Panc1 (cell line): ENCODE data around the gene PCDH20. TPM values are rescaled to one million over a fixed set of nuclear protein-coding genes. Genes with fewer than 3 reads are reported as not detected.

Experiments
- ATAC-seq: fragments of 200-7000 bp; cut with Tn5 transposase; 2 replicates; pipeline ENCODE4 v1.9.1; 2020; ENCODE audit warnings: mild to moderate bottlenecking, moderate library complexity
- BruUV-seq: library from RNA; stranded (reverse); fragments of 400-500 nt; replicated peaks from 2 replicates; lab custom pipeline; 2021; lab: Mats Ljungman, UMichigan
- CTCF ChIA-PET: fragments of 300-600 bp; sonication (Branson Sonifier 250); formaldehyde crosslinking; loops from one replicate; lab custom pipeline; 2022; ENCODE audit warnings: antibody characterized with exemption; lab: Charles Lee
- POLR2A ChIA-PET: fragments of 300-600 bp; sonication (Branson Sonifier 250); formaldehyde crosslinking; loops from one replicate; lab custom pipeline; 2022; ENCODE audit warnings: antibody characterized with exemption; lab: Charles Lee
- DNase-seq: peaks from one replicate; pipeline ENCODE4 v3.0.0-alpha.2; 2010; ENCODE audit warnings: low read depth, low spot score
- H3K27ac ChIP-seq: 2 replicates; pipeline ENCODE4 v1.5.1; 2011; ENCODE audit warnings: mild to moderate bottlenecking, low read length, inconsistent platforms
- H3K27me3 ChIP-seq: fragments of 200-500 bp; sonication (Bioruptor generic); 2 replicates; pipeline ENCODE4 v1.6.0; 2014; ENCODE audit warnings: low read length, inconsistent platforms; ENCODE audit not compliant: control insufficient read depth, insufficient read depth
- H3K36me3 ChIP-seq: fragments of 200-500 bp; sonication (Bioruptor generic); 2 replicates; pipeline ENCODE4 v1.5.1; 2014; ENCODE audit warnings: inconsistent platforms, mild to moderate bottlenecking, low read length, moderate library complexity; ENCODE audit not compliant: control insufficient read depth, insufficient read depth
- H3K4me1 ChIP-seq: 2 replicates; pipeline ENCODE4 v1.5.1; 2011; ENCODE audit warnings: inconsistent platforms, mild to moderate bottlenecking, low read length, moderate library complexity; ENCODE audit not compliant: control insufficient read depth, insufficient read depth
- H3K4me3 ChIP-seq, 2 experiments: 2 replicates each; pipeline ENCODE4 v1.5.1; 2011 to 2012; ENCODE audit warnings: low read depth in 2 of 2, low read length in 2 of 2, mild to moderate bottlenecking in 2 of 2, inconsistent platforms in 1 of 2, moderate library complexity in 1 of 2
- H3K9me3 ChIP-seq: fragments of 200-500 bp; sonication (Bioruptor generic); 2 replicates; pipeline ENCODE4 v1.5.1; 2014; ENCODE audit warnings: low read depth, mild to moderate bottlenecking, inconsistent platforms, low read length, moderate library complexity; ENCODE audit not compliant: control insufficient read depth, insufficient read depth
- POLR2AphosphoS5 ChIP-seq: IDR thresholded peaks from 2 replicates; pipeline ENCODE4 v1.6.1; 2012; ENCODE audit warnings: mild to moderate bottlenecking, low read depth, low read length, moderate library complexity
- SIN3A ChIP-seq: IDR thresholded peaks from 2 replicates; pipeline ENCODE4 v1.6.1; 2012; ENCODE audit warnings: low read depth, mild to moderate bottlenecking, low read length, moderate library complexity, borderline replicate concordance; ENCODE audit not compliant: insufficient read depth
- TCF7L2 ChIP-seq: IDR thresholded peaks from 2 replicates; pipeline ENCODE4 v1.6.1; 2011; ENCODE audit warnings: mild to moderate bottlenecking, low read depth, low read length, inconsistent platforms
- in situ Hi-C: cut with HindIII; loops from 2 replicates; pipeline ENCODE4 v1.10.0; 2016; ENCODE audit warnings: low sequenced_read_pairs, low pct_unique_long_range_greater_than_20kb
- intact Hi-C: fragments of 100-400 bp; cut with micrococcal nuclease; formaldehyde crosslinking; loops from one replicate; pipeline ENCODE4 v1.10.0; 2022; ENCODE audit not compliant: unreplicated experiment
- total RNA-seq: library from RNA; stranded (reverse); gene quantifications from one replicate; pipeline ENCODE4 v1.2.1, GENCODE V29; 2021; ENCODE audit not compliant: unreplicated experiment
- TF ChIP-seq, protein P1 (sequence below), 2 experiments: IDR thresholded peaks; 2 replicates each; pipeline ENCODE4 v1.6.1; 2011 to 2012; ENCODE audit warnings: low read depth in 2 of 2, control low read depth in 1 of 2, low read length in 1 of 2, mild to moderate bottlenecking in 1 of 2, moderate library complexity in 1 of 2; ENCODE audit not compliant: insufficient read depth in 1 of 2
- TF ChIP-seq, protein P2 (sequence below): fragments of 450-650 bp; IDR thresholded peaks from 2 replicates; pipeline ENCODE4 v1.5.1; 2017; ENCODE audit warnings: mild to moderate bottlenecking

Gene PCDH20
- total RNA-seq, 1 experiment from 2014 or later = 3.4 TPM

DNA sequence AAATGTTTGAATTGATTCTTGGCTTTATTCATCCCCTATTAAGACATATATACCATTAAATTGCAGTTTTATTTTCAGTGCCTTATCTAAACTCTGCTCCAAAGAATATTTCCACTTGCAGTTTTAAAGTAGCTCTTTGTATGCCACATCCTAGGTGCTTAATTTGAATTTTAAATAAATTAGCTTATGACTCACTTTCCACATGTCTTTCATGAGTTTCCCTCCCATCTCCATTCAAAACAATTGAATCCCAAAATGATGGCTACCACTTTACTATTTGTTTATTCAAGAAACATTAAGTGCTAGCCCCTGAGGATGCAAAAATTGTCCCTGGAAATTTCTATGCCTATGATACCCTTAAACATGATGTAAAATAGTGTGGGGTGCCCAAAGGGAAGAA, 19.5 kb downstream of the PCDH20 start:
- DNase-seq (no peak), ATAC-seq (no peak)
- in situ Hi-C loops (no loop called here), intact Hi-C loops (no loop called here)
- Histone ChIP-seq H3K4me3 (no peak overlapping the region), H3K27me3 (no peaks in the 10 kb centered on the region), H3K27ac (no peak overlapping the region), H3K4me1 (no peaks in the 10 kb centered on the region), H3K36me3 (no peaks in the 10 kb centered on the region), H3K9me3 (no peaks in the 10 kb centered on the region)
- BruUV-seq = no TSS peak
- TF ChIP-seq TCF7L2 = no peak
- no peak for TF ChIP-seq POLR2AphosphoS5
- TF ChIP-seq, protein P1, sequence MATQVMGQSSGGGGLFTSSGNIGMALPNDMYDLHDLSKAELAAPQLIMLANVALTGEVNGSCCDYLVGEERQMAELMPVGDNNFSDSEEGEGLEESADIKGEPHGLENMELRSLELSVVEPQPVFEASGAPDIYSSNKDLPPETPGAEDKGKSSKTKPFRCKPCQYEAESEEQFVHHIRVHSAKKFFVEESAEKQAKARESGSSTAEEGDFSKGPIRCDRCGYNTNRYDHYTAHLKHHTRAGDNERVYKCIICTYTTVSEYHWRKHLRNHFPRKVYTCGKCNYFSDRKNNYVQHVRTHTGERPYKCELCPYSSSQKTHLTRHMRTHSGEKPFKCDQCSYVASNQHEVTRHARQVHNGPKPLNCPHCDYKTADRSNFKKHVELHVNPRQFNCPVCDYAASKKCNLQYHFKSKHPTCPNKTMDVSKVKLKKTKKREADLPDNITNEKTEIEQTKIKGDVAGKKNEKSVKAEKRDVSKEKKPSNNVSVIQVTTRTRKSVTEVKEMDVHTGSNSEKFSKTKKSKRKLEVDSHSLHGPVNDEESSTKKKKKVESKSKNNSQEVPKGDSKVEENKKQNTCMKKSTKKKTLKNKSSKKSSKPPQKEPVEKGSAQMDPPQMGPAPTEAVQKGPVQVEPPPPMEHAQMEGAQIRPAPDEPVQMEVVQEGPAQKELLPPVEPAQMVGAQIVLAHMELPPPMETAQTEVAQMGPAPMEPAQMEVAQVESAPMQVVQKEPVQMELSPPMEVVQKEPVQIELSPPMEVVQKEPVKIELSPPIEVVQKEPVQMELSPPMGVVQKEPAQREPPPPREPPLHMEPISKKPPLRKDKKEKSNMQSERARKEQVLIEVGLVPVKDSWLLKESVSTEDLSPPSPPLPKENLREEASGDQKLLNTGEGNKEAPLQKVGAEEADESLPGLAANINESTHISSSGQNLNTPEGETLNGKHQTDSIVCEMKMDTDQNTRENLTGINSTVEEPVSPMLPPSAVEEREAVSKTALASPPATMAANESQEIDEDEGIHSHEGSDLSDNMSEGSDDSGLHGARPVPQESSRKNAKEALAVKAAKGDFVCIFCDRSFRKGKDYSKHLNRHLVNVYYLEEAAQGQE (IDR thresholded peaks at IDR 0.05; ENCODE audit: insufficient read depth in 1 of 2, low read depth in 2 of 2, low read length in 1 of 2) = no peak
- ChIA-PET POLR2A (no interaction called here), CTCF (no interaction called here)

DNA sequence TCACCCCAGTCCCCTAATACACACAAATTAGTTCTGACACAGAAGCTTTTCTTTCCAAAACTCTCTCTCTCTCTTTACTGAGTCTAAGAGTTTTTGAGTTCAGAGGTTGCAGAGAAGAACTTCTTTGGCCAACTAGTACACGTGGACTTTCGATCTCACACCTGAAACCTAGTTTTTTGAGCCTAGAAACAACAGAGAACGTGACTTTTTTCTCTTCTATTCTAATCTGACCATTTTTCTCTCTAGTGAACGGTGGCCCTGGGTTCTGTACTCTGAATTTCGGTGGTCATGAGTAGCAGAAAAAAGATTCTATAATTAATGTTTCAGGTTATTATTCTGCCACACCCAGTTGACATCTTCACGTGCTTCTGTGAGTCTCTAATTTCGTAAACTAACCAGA, 24.2 kb downstream of the PCDH20 start:
- in situ Hi-C loops = no loop called here
- no peak for DNase-seq
- ChIA-PET CTCF (no interaction called here), POLR2A (no interaction called here)
- no peak overlapping the region for H3K4me3 ChIP-seq
- intact Hi-C loops = no loop called here
- H3K36me3 ChIP-seq = no peaks in the 10 kb centered on the region
- H3K9me3 ChIP-seq = no peaks in the 10 kb centered on the region
- ATAC-seq = no peak
- no peaks in the 10 kb centered on the region for H3K4me1 ChIP-seq
- TF ChIP-seq, protein P2, sequence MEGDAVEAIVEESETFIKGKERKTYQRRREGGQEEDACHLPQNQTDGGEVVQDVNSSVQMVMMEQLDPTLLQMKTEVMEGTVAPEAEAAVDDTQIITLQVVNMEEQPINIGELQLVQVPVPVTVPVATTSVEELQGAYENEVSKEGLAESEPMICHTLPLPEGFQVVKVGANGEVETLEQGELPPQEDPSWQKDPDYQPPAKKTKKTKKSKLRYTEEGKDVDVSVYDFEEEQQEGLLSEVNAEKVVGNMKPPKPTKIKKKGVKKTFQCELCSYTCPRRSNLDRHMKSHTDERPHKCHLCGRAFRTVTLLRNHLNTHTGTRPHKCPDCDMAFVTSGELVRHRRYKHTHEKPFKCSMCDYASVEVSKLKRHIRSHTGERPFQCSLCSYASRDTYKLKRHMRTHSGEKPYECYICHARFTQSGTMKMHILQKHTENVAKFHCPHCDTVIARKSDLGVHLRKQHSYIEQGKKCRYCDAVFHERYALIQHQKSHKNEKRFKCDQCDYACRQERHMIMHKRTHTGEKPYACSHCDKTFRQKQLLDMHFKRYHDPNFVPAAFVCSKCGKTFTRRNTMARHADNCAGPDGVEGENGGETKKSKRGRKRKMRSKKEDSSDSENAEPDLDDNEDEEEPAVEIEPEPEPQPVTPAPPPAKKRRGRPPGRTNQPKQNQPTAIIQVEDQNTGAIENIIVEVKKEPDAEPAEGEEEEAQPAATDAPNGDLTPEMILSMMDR = no peak
- no peak for TF ChIP-seq TCF7L2
- no peak for TF ChIP-seq POLR2AphosphoS5
- no peak for TF ChIP-seq SIN3A
- TF ChIP-seq, protein P1 (IDR thresholded peaks at IDR 0.05; ENCODE audit: insufficient read depth in 1 of 2, low read depth in 2 of 2, low read length in 1 of 2) = no peak
- no peak overlapping the region for H3K27ac ChIP-seq
- no TSS peak for BruUV-seq
- no peaks in the 10 kb centered on the region for H3K27me3 ChIP-seq
